HG03439 (cell line): ENCODE results near the gene TMEM91.

Source experiments
- ATAC-seq: cut with Tn5 transposase; IDR thresholded peaks from one replicate; pipeline ENCODE4 v1.9.1; 2021; ENCODE audit warnings: mild to moderate bottlenecking, moderate library complexity; ENCODE audit not compliant: unreplicated experiment

The TMEM91 gene

GRCh38 chr19:41409288-41409687 lies 33.0 kb downstream of the TMEM91 start:
- ATAC-seq: no peak

DNA sequence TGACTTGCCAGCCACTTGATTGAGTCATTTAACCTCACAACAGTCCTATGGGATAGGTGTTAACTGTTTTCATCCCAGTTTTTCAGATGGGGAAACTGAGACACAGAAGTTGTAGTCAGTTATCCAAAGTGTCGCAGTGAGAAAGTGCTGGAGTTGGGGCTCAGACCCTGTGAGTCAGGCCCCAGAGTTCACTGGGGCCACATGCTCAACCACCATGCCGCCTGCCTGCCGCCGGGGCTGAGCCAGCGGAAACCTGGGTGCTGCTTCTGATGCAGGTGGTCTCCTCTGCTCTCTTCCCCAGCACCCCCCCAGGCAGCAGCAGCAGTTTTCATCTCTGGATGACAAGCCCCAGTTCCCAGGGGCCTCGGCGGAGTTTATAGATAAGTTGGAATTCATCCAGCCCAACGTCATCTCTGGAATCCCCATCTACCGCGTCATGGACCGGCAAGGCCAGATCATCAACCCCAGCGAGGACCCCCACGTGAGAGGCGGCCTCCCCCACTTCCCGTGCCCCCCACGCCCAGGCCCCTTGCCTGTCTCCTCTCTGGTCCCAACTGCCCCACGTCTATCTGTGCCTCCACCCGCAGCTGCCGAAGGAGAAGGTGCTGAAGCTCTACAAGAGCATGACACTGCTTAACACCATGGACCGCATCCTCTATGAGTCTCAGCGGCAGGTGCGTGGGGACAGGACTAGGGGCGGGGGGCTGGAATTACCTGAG lies 34.2 kb downstream of the TMEM91 start:
- no peak for ATAC-seq

- ATAC-seq: no peak
These were observed 35.0 kb downstream of the TMEM91 start for GRCh38 chr19:41411100-41411967.

- no peak for ATAC-seq
These were observed 35.6 kb downstream of the TMEM91 start for GRCh38 chr19:41411968-41412265.

DNA sequence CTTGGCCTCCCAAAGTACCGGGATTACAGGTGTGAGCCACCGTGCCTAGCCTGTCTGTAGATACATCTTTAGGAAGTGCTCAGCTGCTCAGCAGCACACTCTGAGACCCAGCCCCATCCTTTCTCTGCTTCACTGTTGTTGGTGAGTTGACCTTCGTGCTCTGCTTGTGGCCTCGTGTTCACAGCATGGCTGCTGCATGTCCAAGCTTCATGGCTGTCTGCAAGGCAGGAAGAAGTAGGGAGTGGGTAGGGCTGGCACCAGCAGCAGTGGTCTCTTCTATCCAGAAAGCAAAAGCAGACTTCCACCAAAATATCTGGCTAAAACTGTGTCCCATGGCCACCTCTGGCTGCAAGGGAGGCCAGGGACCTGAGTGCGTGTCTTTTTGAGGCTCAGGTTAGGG lies 36.6 kb downstream of the TMEM91 start:
- no peak for ATAC-seq

- ATAC-seq: no peak
These were observed 37.6 kb downstream of the TMEM91 start for GRCh38 chr19:41413947-41414346.

- ATAC-seq: no peak
These were observed 38.1 kb downstream of the TMEM91 start for GRCh38 chr19:41414461-41414860.

GRCh38 chr19:41415154-41415571 lies 38.8 kb downstream of the TMEM91 start:
- ATAC-seq: no peak

- no peak for ATAC-seq
These were observed 39.9 kb downstream of the TMEM91 start for GRCh38 chr19:41416194-41416674.

- ATAC-seq: no peak
These were observed 44.0 kb downstream of the TMEM91 start for GRCh38 chr19:41420101-41420880.

GRCh38 chr19:41421314-41421713 lies 45.0 kb downstream of the TMEM91 start:
- no peak for ATAC-seq

DNA sequence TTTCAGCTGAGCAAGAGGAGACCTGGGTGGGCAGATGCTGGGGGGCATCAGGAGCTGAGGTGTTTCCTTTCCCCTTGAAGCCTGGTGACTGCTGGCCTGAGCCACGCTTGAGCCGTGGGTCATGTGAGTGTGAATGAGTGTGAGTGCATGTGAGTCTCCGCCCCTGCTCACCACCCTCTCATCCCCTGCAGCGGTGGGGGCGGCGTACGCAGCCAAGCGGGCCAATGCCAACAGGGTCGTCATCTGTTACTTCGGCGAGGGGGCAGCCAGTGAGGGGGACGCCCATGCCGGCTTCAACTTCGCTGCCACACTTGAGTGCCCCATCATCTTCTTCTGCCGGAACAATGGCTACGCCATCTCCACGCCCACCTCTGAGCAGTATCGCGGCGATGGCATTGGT lies 45.6 kb downstream of the TMEM91 start:
- no peak for ATAC-seq

GRCh38 chr19:41422456-41422855 lies 46.1 kb downstream of the TMEM91 start:
- no peak for ATAC-seq

GRCh38 chr19:41422955-41423354 lies 46.6 kb downstream of the TMEM91 start:
- ATAC-seq: no peak

- ATAC-seq: no peak
These were observed 48.2 kb downstream of the TMEM91 start for GRCh38 chr19:41424335-41425173.

- no peak for ATAC-seq
These were observed 49.1 kb downstream of the TMEM91 start for GRCh38 chr19:41425174-41426115.

DNA sequence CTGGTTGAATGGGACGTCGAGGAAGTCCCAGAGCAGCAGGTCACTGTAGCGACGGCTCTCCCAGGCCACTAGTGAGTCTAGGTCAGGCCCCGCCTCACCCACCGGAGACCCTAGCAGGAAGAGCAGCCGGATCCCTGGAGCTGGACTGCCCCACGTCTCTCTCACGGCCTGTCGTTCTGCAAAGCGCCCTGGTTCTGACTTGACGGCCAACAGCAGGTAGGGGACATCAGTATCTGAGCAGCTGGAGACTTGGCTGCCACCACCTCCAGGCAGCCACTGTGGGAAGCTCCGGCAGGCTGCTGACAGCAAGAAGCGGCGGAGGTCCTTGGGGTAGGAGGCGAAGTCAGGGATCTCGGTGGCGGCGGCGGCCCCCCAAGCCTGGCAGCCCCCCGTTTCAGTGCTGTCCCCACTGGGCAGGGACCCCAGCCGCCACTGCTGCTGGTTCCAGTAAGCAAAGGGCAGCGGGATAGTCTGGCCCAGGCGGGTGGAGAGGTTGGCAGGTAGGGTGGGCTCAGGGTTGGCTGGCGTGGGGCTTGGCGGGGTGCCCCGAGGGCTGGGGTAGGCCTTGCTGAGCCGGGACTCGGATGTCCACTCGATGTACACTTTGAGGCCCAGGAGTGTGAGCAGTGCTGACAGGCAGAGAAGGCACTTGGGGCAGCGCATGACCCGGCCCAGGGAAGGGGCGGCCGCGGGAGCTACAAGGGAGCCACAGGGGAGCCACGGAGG lies 49.9 kb downstream of the TMEM91 start:
- no peak for ATAC-seq

GRCh38 chr19:41426952-41427646 lies 50.8 kb downstream of the TMEM91 start, which contains the start of gene B3GNT8:
Gene B3GNT8 (minus strand): TSS chr19:41427374. CDS start chr19:41426778, 596 bp downstream.
- no peak for ATAC-seq
